Bronchial epithelial cell (primary cell): Measurements from ENCODE around the gene MDH2. TPM values are rescaled to one million over a fixed set of nuclear protein-coding genes. Genes with fewer than 3 reads are reported as not detected.

Experiments used
- DNase-seq: peaks from one replicate; pipeline ENCODE4 v3.0.0-alpha.2; 2010; ENCODE audit warnings: low read depth
- FAIRE-seq: peaks from 2 replicates; lab custom pipeline; 2011; peaks lifted over from hg19 to GRCh38; lab: Jason Lieb, UNC
- H3K27me3 ChIP-seq: 2 replicates; pipeline ENCODE4 v1.5.1; 2011; ENCODE audit warnings: low read length; ENCODE audit not compliant: control insufficient read depth, insufficient read depth
- H3K36me3 ChIP-seq: 2 replicates; pipeline ENCODE4 v1.5.1; 2011; ENCODE audit warnings: low read length; ENCODE audit not compliant: control insufficient read depth, insufficient read depth
- H3K4me3 ChIP-seq: 2 replicates; pipeline ENCODE4 v1.5.1; 2011; ENCODE audit warnings: mild to moderate bottlenecking, low read depth, low read length, control low read depth
- CTCF ChIP-seq: IDR thresholded peaks from 2 replicates; pipeline ENCODE4 v1.5.1; 2011; ENCODE audit warnings: mild to moderate bottlenecking, moderate library complexity, low read length, control low read depth, inconsistent platforms; ENCODE audit not compliant: insufficient read depth, severe bottlenecking
- total RNA-seq: library from RNA; depleted of rRNA; stranded (reverse); fragments of >200 nt; gene quantifications from 2 replicates; pipeline ENCODE4 v1.2.1, GENCODE V29; 2014

The MDH2 gene
- total RNA-seq, 1 donor from 2014 or later, result 45.0 TPM

DNA sequence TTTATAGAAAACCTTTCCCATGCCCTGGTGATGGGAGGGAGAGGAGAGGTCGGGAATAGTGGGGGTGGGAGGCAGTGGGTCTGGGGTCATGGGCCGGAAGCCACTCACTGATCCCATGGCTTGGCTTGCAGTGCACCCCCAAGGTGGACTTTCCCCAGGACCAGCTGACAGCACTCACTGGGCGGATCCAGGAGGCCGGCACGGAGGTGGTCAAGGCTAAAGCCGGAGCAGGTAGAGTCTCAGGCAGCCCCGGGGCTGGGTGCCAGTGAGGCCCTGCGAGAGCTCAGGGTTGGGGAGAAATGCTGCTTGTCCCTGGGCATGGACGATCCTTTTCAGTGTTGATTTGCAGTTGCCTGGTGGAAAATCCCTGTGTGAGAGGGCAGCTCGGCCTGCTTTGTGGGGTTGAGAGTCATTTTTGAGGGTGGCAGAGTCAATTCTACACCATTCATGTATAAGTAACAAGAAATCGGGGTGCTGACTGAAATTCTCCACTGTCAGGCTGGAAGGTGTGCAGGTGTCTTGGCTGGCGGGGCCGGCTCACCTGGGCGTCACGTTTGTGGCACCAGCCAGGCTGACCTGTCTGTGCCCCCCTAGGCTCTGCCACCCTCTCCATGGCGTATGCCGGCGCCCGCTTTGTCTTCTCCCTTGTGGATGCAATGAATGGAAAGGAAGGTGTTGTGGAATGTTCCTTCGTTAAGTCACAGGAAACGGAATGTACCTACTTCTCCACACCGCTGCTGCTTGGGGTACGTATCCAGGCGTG lies 16.5 kb downstream of the MDH2 start:
- peaks cover 38% of the 10 kb centered on the region for H3K36me3 ChIP-seq
- FAIRE-seq, result no peak
- H3K27me3 ChIP-seq, result no peaks in the 10 kb centered on the region
- H3K4me3 ChIP-seq, result no peak overlapping the region
- DNase-seq, result no peak
- TF ChIP-seq CTCF, result no peak

- peaks cover 35% of the 10 kb centered on the region for H3K36me3 ChIP-seq
- no peak for FAIRE-seq
Observed at GRCh38 chr7:76065016-76065612, 17.2 kb downstream of the MDH2 start.

GRCh38 chr7:76066716-76067503 lies 19.0 kb downstream of the MDH2 start:
- DNase-seq (no peak), FAIRE-seq (no peak)
- Histone ChIP-seq H3K27me3 (no peaks in the 10 kb centered on the region), H3K36me3 (peaks cover 24% of the 10 kb centered on the region), H3K4me3 (no peak overlapping the region)
- TF ChIP-seq CTCF, result no peak

More at GRCh38 chr7:76065016-76065612, 17.2 kb downstream of the MDH2 start:
- H3K27me3 ChIP-seq, result no peaks in the 10 kb centered on the region
- no peak for DNase-seq
- H3K4me3 ChIP-seq, result no peak overlapping the region
- no peak for TF ChIP-seq CTCF

DNA sequence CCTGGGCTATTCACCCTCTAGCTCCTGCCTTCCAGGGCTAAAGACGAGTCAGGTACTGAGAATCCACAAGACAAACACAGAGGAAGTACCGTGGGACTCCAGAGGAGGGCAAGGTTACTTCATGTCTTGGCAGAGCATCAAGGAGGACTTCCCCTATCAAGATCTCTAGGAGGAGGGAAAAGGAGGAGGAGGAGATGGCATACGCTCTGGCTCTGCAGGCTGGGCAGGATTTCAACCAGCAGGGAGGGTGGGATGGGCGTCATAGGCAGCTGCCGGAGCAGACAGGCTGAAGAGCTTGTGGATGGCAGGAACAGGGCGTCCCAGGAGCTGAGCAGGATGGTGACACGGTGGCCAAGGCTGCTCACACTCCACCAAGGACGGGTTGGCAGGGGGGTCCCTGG lies 21.3 kb downstream of the MDH2 start:
- FAIRE-seq, result peak; percentile 97

More for the DNA sequence above, 21.3 kb downstream of the MDH2 start:
- Histone ChIP-seq H3K36me3 (peaks cover 22% of the 10 kb centered on the region), H3K4me3 (no peak overlapping the region), H3K27me3 (no peaks in the 10 kb centered on the region)
- TF ChIP-seq CTCF, result peak; percentile 74
- peak; percentile 96 for DNase-seq
